GM20000 (cell line): ENCODE results near the gene SPATA17.

Experiments
- DNase-seq: peaks from one replicate; pipeline ENCODE4 v3.0.0; 2012; ENCODE audit warnings: low spot score
- TF ChIP-seq, protein P1 (sequence below): IDR thresholded peaks from 2 replicates; pipeline ENCODE4 v1.5.1; 2012; ENCODE audit warnings: mild to moderate bottlenecking, control low read depth; ENCODE audit errors: extremely low read depth, missing control alignments

SPATA17 gene

GRCh38 chr1:217721692-217722091 is 90.5 kb downstream of the SPATA17 start:
- TF ChIP-seq, protein P1, sequence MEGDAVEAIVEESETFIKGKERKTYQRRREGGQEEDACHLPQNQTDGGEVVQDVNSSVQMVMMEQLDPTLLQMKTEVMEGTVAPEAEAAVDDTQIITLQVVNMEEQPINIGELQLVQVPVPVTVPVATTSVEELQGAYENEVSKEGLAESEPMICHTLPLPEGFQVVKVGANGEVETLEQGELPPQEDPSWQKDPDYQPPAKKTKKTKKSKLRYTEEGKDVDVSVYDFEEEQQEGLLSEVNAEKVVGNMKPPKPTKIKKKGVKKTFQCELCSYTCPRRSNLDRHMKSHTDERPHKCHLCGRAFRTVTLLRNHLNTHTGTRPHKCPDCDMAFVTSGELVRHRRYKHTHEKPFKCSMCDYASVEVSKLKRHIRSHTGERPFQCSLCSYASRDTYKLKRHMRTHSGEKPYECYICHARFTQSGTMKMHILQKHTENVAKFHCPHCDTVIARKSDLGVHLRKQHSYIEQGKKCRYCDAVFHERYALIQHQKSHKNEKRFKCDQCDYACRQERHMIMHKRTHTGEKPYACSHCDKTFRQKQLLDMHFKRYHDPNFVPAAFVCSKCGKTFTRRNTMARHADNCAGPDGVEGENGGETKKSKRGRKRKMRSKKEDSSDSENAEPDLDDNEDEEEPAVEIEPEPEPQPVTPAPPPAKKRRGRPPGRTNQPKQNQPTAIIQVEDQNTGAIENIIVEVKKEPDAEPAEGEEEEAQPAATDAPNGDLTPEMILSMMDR = no peak
- no peak for DNase-seq

GRCh38 chr1:217734973-217735372 is 103.8 kb downstream of the SPATA17 start:
- no peak for DNase-seq
- TF ChIP-seq, protein P1 = no peak

GRCh38 chr1:217747156-217747769 is 116.1 kb downstream of the SPATA17 start:
- DNase-seq = peak; percentile 8

GRCh38 chr1:217769768-217770167 is 138.6 kb downstream of the SPATA17 start:
- no peak for DNase-seq
- TF ChIP-seq, protein P1 = no peak

More at GRCh38 chr1:217747156-217747769, 116.1 kb downstream of the SPATA17 start:
- TF ChIP-seq, protein P1 = peak; percentile 39

DNA sequence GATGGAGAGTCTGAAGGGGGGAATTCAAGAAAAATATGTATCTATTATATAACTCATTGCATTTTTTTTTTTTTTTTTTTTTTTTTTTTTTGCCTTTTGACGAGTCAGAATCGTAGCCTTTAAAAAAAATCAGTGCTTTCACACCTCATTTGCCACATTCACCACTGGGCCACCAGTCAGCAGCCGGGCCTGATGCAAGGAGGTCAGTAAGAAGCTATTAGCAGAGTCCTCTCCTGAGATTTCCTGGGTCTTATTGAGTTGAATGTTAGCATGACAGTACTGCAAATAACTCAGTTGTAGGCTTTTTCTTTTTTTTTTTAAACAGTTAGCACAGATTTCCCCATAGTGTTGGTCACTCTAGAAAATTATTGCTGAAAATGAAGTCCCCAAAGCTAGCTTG is 139.8 kb downstream of the SPATA17 start:
- TF ChIP-seq, protein P1 = no peak
- no peak for DNase-seq

- DNase-seq = no peak
- TF ChIP-seq, protein P1 = no peak
These were observed 145.5 kb downstream of the SPATA17 start for GRCh38 chr1:217776693-217777092.

GRCh38 chr1:217781056-217781455 is 149.9 kb downstream of the SPATA17 start:
- DNase-seq = no peak
- TF ChIP-seq, protein P1 = no peak
